Measurements from ENCODE around the gene CCDC158. TPM values are rescaled to one million over a fixed set of nuclear protein-coding genes. Genes with fewer than 3 reads are reported as not detected.

CCDC158 gene
- total and polyA plus RNA-seq, 10 of the 15 experiments (the other 5 are each of a cell fraction or from before 2014, with no cell fraction given) = not detected

DNA sequence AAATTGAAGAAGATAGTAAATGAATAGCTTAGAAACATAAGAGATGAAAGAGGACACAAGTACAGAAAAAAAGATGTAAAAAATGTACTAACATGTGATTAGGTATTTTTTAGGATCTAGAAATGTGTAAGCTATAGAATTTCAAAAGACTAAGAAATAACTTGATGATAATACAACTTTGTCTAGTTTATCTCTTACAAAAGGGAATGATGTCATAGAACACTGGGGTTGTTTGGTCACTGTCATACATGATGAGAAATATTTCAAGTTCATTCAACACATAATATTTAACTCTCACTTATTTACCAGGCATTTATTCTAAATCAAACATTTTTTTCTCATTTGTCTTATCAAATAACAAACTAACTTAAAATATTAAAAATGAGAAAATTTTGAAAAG is 95.9 kb downstream of the CCDC158 start (continued):
- TF ChIP-seq E2F8 (IDR thresholded peaks at IDR 0.05; ENCODE audit: low read depth, partially characterized antibody) = no peak
- TF ChIP-seq PAX8 (IDR thresholded peaks at IDR 0.05) = no peak
- no peak for TF ChIP-seq USF1 (IDR thresholded peaks at IDR 0.05; ENCODE audit: borderline replicate concordance, extremely low read length, insufficient read depth, low read depth, low read length)
- TF ChIP-seq CREM (IDR thresholded peaks at IDR 0.05; ENCODE audit: low read depth) = no peak
- no peak for TF ChIP-seq JUND (IDR thresholded peaks at IDR 0.05; ENCODE audit: low read depth, low read length)
- no peak for TF ChIP-seq HDGF (IDR thresholded peaks at IDR 0.05)
- no peak for TF ChIP-seq MYB (IDR thresholded peaks at IDR 0.05; ENCODE audit: borderline replicate concordance, low read depth, low read length)
- TF ChIP-seq SUPT20H (IDR thresholded peaks at IDR 0.05; ENCODE audit: borderline replicate concordance, control insufficient read depth, low read depth, low read length) = no peak
- TF ChIP-seq, protein P1, sequence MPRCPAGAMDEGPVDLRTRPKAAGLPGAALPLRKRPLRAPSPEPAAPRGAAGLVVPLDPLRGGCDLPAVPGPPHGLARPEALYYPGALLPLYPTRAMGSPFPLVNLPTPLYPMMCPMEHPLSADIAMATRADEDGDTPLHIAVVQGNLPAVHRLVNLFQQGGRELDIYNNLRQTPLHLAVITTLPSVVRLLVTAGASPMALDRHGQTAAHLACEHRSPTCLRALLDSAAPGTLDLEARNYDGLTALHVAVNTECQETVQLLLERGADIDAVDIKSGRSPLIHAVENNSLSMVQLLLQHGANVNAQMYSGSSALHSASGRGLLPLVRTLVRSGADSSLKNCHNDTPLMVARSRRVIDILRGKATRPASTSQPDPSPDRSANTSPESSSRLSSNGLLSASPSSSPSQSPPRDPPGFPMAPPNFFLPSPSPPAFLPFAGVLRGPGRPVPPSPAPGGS (IDR thresholded peaks at IDR 0.05; ENCODE audit: borderline replicate concordance, insufficient read depth, low read depth, low read length, poor library complexity, severe bottlenecking) = no peak
- no peak for TF ChIP-seq ZBTB11 (CRISPR knock-in tag; IDR thresholded peaks at IDR 0.05)
- TF ChIP-seq ZNF622 (IDR thresholded peaks at IDR 0.05) = no peak

Measured in GM12878 (cell line).